Fibroblast of mammary gland (primary cell): ENCODE data around the gene C20orf204.

ENCODE experiments used
- DNase-seq: peaks from one replicate; pipeline ENCODE4 v3.0.0-alpha.2; 2010; ENCODE audit warnings: low read depth
- H3K4me3 ChIP-seq: 2 replicates; pipeline ENCODE4 v1.5.1; 2011; ENCODE audit warnings: low read depth, mild to moderate bottlenecking, low read length, moderate library complexity; ENCODE audit not compliant: control insufficient read depth
- CTCF ChIP-seq: conservative IDR thresholded peaks from 2 replicates; pipeline ENCODE4 v1.5.1; 2011; ENCODE audit warnings: low read depth, low read length, inconsistent platforms; ENCODE audit not compliant: control insufficient read depth, insufficient read depth

Gene C20orf204

GRCh38 chr20:64058536-64058935 lies 22.6 kb downstream of the C20orf204 start:
- H3K4me3 ChIP-seq, result no peak overlapping the region
- no peak for DNase-seq
- no peak for TF ChIP-seq CTCF

- DNase-seq, result no peak
- TF ChIP-seq CTCF, result no peak
- peak overlapping the region; percentile 75 for H3K4me3 ChIP-seq
These were observed 26.3 kb downstream of the C20orf204 start for GRCh38 chr20:64062276-64062595.

GRCh38 chr20:64062596-64063388 lies 26.8 kb downstream of the C20orf204 start, which contains the start of gene TCEA2:
TCEA2 (plus strand) TSS chr20:64063198; CDS start chr20:64063313, 115 bp downstream.
- H3K4me3 ChIP-seq, result peak within 1 kb of the TSS; percentile 75
- DNase-seq, result peak; percentile 95
- TF ChIP-seq CTCF, result no peak

- no peak for DNase-seq
- H3K4me3 ChIP-seq, result peak overlapping the region; percentile 75
- TF ChIP-seq CTCF, result no peak
These were observed 27.6 kb downstream of the C20orf204 start for GRCh38 chr20:64063389-64064144.

GRCh38 chr20:64064145-64064698 lies 28.2 kb downstream of the C20orf204 start:
- H3K4me3 ChIP-seq, result peak overlapping the region; percentile 75
- no peak for TF ChIP-seq CTCF
- DNase-seq, result peak; percentile 71

- no peak for TF ChIP-seq CTCF
- H3K4me3 ChIP-seq, result no peak overlapping the region
- no peak for DNase-seq
These were observed 29.3 kb downstream of the C20orf204 start for GRCh38 chr20:64065062-64065973.
